Measurements from ENCODE around the gene FOXN1.

DNA sequence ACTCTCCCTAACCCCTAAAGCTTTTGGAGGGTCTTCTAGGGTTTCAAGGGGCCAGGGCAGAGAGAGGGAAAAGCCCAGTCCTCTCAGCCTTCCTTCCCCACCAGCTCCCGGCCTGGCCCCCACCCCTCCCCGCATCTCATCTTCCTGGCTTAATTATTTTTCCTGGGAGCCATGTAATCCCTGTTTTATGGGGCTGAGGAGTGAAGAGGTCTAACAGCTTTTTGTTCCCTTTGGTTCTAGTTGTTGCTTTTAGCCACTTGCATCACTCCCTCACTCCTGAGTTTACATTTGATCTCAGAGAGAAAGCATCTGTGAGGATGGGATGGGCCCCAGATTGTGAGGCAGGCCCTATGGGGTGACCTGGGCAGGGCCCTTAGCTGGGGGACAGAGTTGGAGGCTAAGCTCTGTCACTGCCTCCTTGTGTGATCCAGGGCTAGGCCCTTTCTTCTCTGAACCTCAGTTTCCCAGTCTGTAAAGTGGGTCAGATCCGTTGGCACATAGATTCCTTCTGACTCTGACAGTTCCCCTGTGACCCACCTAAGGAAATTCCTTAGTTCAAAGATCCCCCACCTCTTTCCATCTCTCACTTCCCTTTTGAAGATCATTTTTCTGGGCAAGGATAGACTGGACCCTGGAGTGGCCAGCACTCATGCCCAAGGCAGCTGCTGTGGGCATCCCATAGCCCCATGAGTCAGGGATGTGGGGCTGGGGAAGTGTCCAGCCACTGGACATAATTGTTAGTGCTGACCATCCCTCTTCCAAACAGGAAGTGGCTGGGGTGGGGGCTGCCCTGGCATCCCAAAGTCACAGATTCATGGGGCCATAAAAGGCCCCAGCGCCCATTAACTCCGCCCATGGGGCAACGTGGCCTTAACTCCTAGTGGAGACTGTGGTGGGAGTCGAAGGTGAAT, 26.2 kb downstream of the FOXN1 start:
- TF ChIP-seq, protein P1, sequence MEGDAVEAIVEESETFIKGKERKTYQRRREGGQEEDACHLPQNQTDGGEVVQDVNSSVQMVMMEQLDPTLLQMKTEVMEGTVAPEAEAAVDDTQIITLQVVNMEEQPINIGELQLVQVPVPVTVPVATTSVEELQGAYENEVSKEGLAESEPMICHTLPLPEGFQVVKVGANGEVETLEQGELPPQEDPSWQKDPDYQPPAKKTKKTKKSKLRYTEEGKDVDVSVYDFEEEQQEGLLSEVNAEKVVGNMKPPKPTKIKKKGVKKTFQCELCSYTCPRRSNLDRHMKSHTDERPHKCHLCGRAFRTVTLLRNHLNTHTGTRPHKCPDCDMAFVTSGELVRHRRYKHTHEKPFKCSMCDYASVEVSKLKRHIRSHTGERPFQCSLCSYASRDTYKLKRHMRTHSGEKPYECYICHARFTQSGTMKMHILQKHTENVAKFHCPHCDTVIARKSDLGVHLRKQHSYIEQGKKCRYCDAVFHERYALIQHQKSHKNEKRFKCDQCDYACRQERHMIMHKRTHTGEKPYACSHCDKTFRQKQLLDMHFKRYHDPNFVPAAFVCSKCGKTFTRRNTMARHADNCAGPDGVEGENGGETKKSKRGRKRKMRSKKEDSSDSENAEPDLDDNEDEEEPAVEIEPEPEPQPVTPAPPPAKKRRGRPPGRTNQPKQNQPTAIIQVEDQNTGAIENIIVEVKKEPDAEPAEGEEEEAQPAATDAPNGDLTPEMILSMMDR (IDR thresholded peaks at IDR 0.05), result no peak
- TF ChIP-seq POLR2A (IDR thresholded peaks at IDR 0.05), result no peak

Data from body of pancreas (tissue), 4 donors.